ENCODE results near the gene ZNF383.
A peak's percentile ranks its signal among the peaks of the same experiment; 100 is the strongest.
"Not testable (repeated sequence)": the region's sequence is repeated elsewhere in the genome, so short reads cannot be mapped to it uniquely, and the experiment has no call there.

The ZNF383 gene

GRCh38 chr19:37217775-37218591, at the start of gene ZNF383:
Gene ZNF383, plus strand, starts transcription at chr19:37218214. Its CDS starts 12,240 bp downstream, at chr19:37230454.
- peak; percentile 68 for DNase-seq

- peak; percentile 93 for DNase-seq
These were observed 45.3 kb upstream of the ZNF383 start, which contains the start of gene ZNF585A for GRCh38 chr19:37172368-37173366. Gene ZNF585A, minus strand, starts transcription at chr19:37172695. Its CDS starts 2,785 bp downstream, at chr19:37169910.

GRCh38 chr19:37186071-37186470, 31.9 kb upstream of the ZNF383 start:
- DNase-seq, result not testable (repeated sequence)

- DNase-seq, result not testable (repeated sequence)
These were observed 22.8 kb upstream of the ZNF383 start for GRCh38 chr19:37195248-37195647.

- not testable (repeated sequence) for DNase-seq
These were observed 20.9 kb upstream of the ZNF383 start for GRCh38 chr19:37197115-37197514.

GRCh38 chr19:37197768-37198167, 20.2 kb upstream of the ZNF383 start:
- DNase-seq, result no peak

- DNase-seq, result no peak
These were observed 587 bp upstream of the ZNF383 start for GRCh38 chr19:37217480-37217774.

- no peak for DNase-seq
These were observed 550 bp downstream of the ZNF383 start for GRCh38 chr19:37218592-37218935.

GRCh38 chr19:37220383-37220782, 2.4 kb downstream of the ZNF383 start:
- DNase-seq, result no peak

GRCh38 chr19:37221136-37221535, 3.1 kb downstream of the ZNF383 start:
- DNase-seq, result no peak

GRCh38 chr19:37226248-37226647, 8.2 kb downstream of the ZNF383 start:
- no peak for DNase-seq

GRCh38 chr19:37227996-37228395, 10.0 kb downstream of the ZNF383 start:
- no peak for DNase-seq

GRCh38 chr19:37243206-37243632, 25.2 kb downstream of the ZNF383 start:
- DNase-seq, result no peak

- peak; percentile 86 for DNase-seq
These were observed 33.6 kb downstream of the ZNF383 start for GRCh38 chr19:37251308-37252229.

- not testable (repeated sequence) for DNase-seq
These were observed 45.0 kb downstream of the ZNF383 start for GRCh38 chr19:37263028-37263427.

GRCh38 chr19:37267005-37267404, 49.0 kb downstream of the ZNF383 start:
- DNase-seq, result not testable (repeated sequence)

GRCh38 chr19:37267755-37268154, 49.7 kb downstream of the ZNF383 start:
- not testable (repeated sequence) for DNase-seq

- not testable (repeated sequence) for DNase-seq
These were observed 62.6 kb downstream of the ZNF383 start for GRCh38 chr19:37280656-37281055.

GRCh38 chr19:37284020-37284419, 66.0 kb downstream of the ZNF383 start:
- DNase-seq, result not testable (repeated sequence)

- not testable (repeated sequence) for DNase-seq
These were observed 71.2 kb downstream of the ZNF383 start for GRCh38 chr19:37289229-37289628.

GRCh38 chr19:37292998-37293939, 75.3 kb downstream of the ZNF383 start:
- not testable (repeated sequence) for DNase-seq

Data from amniotic stem cell (primary cell).